ENCODE data around the gene SART1.
"Not testable (repeated sequence)": the region's sequence is repeated elsewhere in the genome, so short reads cannot be mapped to it uniquely, and the experiment has no call there.

Gene SART1

GRCh38 chr11:65932558-65932919, 29.0 kb upstream of the SART1 start:
- DNase-seq, result peak; percentile 51

GRCh38 chr11:65934014-65934413, 27.5 kb upstream of the SART1 start:
- peak; percentile 95 for DNase-seq

GRCh38 chr11:65937766-65938165, 23.8 kb upstream of the SART1 start:
- DNase-seq, result no peak

GRCh38 chr11:65941720-65942310, 19.7 kb upstream of the SART1 start:
- no peak for DNase-seq

- DNase-seq, result no peak
These were observed 19.0 kb upstream of the SART1 start for GRCh38 chr11:65942531-65942930.

- DNase-seq, result no peak
These were observed 17.3 kb upstream of the SART1 start for GRCh38 chr11:65944191-65944590.

GRCh38 chr11:65944767-65945166, 16.8 kb upstream of the SART1 start:
- no peak for DNase-seq

GRCh38 chr11:65945430-65945911, 16.1 kb upstream of the SART1 start, which contains the start of gene TSGA10IP:
Gene TSGA10IP (plus strand): TSS chr11:65945480. CDS start chr11:65945676, 196 bp downstream.
- no peak for DNase-seq

GRCh38 chr11:65945941-65946558, 15.5 kb upstream of the SART1 start:
- no peak for DNase-seq

GRCh38 chr11:65946655-65947054, 14.9 kb upstream of the SART1 start:
- no peak for DNase-seq

- no peak for DNase-seq
These were observed 14.4 kb upstream of the SART1 start for GRCh38 chr11:65947133-65947532.

- no peak for DNase-seq
These were observed 13.9 kb upstream of the SART1 start for GRCh38 chr11:65947603-65948125.

GRCh38 chr11:65950711-65951110, 10.8 kb upstream of the SART1 start:
- not testable (repeated sequence) for DNase-seq

GRCh38 chr11:65951641-65952040, 9.9 kb upstream of the SART1 start:
- DNase-seq, result not testable (repeated sequence)

- DNase-seq, result no peak
These were observed 9.4 kb upstream of the SART1 start for GRCh38 chr11:65952052-65952521.

GRCh38 chr11:65953471-65953870, 8.1 kb upstream of the SART1 start:
- no peak for DNase-seq

GRCh38 chr11:65954771-65955170, 6.8 kb upstream of the SART1 start:
- DNase-seq, result no peak

- DNase-seq, result no peak
These were observed 3.2 kb upstream of the SART1 start for GRCh38 chr11:65958291-65958690.

GRCh38 chr11:65958774-65959420, 2.6 kb upstream of the SART1 start:
- DNase-seq, result no peak

- DNase-seq, result no peak
These were observed 689 bp upstream of the SART1 start for GRCh38 chr11:65960824-65961266.

GRCh38 chr11:65962141-65962564, 619 bp downstream of the SART1 start:
- DNase-seq, result no peak

- no peak for DNase-seq
These were observed 3.4 kb downstream of the SART1 start for GRCh38 chr11:65964906-65965305.

GRCh38 chr11:65965986-65966762, 4.6 kb downstream of the SART1 start:
- DNase-seq, result no peak
